ENCODE data around the gene MYDGF.

Gene MYDGF

DNA sequence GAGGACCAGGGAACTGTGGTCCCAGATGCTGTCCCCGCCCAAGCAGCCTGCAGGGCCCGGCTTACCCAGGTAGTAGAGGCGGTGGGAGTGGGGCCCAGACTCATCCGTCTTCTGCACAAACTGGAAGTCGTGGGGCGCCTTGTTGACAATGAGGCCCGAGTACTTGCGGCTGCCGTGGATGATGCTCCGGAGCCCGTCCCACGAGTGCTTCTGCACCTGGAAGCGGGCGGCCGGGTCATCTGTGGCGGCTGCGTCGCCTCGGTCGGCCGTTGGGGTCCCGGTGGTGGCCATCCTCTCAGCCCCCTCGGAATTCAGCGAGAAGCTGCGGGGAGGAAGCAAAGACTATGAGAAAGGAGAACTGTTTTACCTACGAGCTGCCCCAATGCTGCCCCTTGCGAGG, 43.9 kb upstream of the MYDGF start:
- H3K4me3 ChIP-seq (ENCODE audit: low read depth, low read length): no peak overlapping the region
- no peak for DNase-seq (ENCODE audit: low read depth, low spot score)
- in situ Hi-C loops (cut with HindIII; ENCODE audit: low sequenced_read_pairs): no loop called here
- TF ChIP-seq, protein P1, sequence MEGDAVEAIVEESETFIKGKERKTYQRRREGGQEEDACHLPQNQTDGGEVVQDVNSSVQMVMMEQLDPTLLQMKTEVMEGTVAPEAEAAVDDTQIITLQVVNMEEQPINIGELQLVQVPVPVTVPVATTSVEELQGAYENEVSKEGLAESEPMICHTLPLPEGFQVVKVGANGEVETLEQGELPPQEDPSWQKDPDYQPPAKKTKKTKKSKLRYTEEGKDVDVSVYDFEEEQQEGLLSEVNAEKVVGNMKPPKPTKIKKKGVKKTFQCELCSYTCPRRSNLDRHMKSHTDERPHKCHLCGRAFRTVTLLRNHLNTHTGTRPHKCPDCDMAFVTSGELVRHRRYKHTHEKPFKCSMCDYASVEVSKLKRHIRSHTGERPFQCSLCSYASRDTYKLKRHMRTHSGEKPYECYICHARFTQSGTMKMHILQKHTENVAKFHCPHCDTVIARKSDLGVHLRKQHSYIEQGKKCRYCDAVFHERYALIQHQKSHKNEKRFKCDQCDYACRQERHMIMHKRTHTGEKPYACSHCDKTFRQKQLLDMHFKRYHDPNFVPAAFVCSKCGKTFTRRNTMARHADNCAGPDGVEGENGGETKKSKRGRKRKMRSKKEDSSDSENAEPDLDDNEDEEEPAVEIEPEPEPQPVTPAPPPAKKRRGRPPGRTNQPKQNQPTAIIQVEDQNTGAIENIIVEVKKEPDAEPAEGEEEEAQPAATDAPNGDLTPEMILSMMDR (IDR thresholded peaks at IDR 0.05; ENCODE audit: low read depth, low read length): no peak

DNA sequence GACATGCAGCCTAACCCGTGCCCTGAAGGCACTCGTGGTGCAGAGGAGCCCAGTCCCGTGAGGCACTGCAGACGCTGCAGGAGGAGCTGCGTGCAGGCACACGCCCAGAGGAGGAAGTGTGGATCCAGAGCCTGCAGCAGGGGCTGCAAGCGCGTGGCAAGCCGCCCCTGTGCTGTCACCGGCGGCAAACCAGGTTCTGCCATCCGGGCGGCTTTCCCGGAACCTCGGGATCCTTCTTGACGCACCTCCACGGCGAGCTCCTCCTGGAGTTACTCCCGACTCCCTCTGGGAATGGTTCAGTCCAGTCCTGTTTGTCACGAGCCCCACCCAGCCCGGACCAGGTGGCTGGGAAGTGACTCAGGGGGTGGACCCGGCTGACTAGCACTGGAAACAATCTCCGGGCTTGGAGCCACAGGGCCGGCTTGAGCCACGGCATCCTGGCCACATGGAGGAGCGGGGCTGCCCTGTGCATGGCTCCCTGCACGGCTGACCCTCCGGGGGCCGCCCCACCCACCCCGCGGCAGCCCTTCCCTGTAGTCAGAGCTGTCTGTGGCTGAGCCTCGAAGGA, 43.3 kb upstream of the MYDGF start:
- peak; percentile 98 for DNase-seq (ENCODE audit: low read depth, low spot score)
- TF ChIP-seq, protein P1 (IDR thresholded peaks at IDR 0.05; ENCODE audit: low read depth, low read length): no peak
- in situ Hi-C loops (cut with HindIII; ENCODE audit: low sequenced_read_pairs): no loop called here
- no peak overlapping the region for H3K4me3 ChIP-seq (ENCODE audit: low read depth, low read length)

DNA sequence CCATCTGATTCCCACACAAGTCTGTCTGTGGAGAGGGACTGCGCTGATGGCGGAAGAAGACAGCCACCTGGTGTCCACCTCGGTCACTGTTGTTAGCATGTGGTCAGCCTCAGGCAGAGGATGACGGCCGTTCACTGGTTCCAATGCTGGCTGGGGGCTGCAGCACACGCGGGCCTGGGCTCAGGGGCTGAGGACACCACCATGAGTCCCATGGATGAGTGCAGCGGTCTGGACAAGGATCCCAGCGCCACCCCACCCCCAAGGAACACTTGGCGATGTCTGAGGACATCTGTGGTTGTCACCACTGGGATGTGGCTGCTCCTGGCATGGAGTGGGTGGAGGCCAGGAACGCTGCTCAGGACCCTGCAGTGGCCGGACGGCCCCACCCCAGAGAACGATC, 42.6 kb upstream of the MYDGF start:
- H3K4me3 ChIP-seq (ENCODE audit: low read depth, low read length): no peak overlapping the region
- TF ChIP-seq, protein P1 (IDR thresholded peaks at IDR 0.05; ENCODE audit: low read depth, low read length): no peak
- in situ Hi-C loops (cut with HindIII; ENCODE audit: low sequenced_read_pairs): no loop called here
- DNase-seq (ENCODE audit: low read depth, low spot score): no peak

DNA sequence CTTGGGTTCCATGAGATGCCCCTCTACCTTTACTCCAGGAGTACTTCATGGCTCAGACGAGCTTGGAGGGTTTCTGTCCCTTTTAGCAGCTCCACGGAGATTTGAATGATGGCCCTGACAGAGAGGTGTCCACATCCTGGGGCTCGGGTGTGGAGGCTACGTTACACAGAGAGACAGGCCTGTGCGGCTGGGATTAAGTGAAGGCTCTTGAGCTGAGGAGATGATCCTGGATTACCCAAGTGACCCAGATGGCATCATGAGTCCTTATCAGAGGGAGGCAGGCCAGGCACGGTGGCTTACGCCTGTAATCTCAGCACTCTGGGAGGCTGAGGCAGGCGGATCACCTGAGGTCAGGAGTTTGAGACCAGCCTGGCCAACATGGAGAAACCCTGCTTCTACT, 41.1 kb upstream of the MYDGF start:
- H3K4me3 ChIP-seq (ENCODE audit: low read depth, low read length): no peak overlapping the region
- in situ Hi-C loops (cut with HindIII; ENCODE audit: low sequenced_read_pairs): no loop called here
- TF ChIP-seq, protein P1 (IDR thresholded peaks at IDR 0.05; ENCODE audit: low read depth, low read length): no peak
- no peak for DNase-seq (ENCODE audit: low read depth, low spot score)

DNA sequence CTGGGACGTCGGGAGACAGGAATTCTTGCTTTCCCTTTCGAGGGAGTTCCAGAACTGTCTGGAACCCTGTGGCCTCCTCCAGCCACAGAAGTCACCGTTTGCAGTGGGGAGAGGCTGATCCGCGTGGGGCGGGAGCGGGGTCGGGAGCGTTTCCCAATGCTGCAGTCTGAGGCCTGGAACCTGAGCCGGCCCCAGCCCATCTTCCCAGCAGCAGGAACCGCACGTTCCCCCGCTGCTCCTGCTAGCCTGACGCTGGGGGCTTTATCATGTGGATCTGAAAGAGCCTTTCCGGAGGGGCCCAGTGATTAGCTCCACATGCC, 40.1 kb upstream of the MYDGF start:
- no peak overlapping the region for H3K4me3 ChIP-seq (ENCODE audit: low read depth, low read length)
- TF ChIP-seq, protein P1 (IDR thresholded peaks at IDR 0.05; ENCODE audit: low read depth, low read length): no peak
- in situ Hi-C loops (cut with HindIII; ENCODE audit: low sequenced_read_pairs): no loop called here
- no peak for DNase-seq (ENCODE audit: low read depth, low spot score)

DNA sequence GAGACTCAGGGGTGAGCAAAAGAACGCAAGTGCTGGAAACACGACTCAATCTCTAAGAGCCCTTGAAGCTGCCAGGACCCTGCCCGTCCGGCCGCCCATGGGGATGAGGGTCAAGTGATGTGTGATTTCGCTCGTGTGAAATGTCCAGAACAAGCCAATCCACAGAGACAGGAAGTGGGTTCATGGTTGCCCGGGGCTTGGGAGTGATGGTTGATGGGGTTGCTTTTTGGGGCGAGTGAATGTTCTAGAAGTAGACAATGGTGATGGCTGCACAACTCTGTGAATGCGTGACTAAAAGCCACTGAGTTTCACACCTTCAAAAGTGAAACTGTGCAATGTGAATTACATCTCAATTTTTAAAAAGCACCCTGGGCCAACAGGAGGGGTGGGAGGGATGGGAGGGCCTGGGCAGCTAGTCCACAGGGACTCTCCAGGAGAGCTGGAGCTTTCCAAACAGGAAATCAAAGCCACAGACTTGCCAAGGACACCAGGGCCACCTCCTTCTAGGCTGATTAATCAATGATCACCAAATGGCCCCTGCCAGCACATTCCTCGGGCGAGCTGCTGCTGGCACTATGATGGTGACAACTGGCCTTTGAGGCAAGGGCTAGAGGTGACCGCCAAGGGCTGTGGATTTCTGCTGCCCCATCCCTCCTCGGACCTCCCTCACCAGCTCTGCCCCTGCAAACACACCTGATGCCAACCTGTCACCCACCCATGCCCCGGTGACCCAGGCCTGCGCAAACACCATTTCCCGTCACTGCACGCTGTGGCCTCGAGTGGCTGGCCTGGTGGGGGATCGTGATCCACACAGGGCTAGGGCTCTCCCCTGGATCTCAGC, 39.5 kb upstream of the MYDGF start:
- in situ Hi-C loops (cut with HindIII; ENCODE audit: low sequenced_read_pairs): no loop called here
- peak; percentile 11 for DNase-seq (ENCODE audit: low read depth, low spot score)
- H3K4me3 ChIP-seq (ENCODE audit: low read depth, low read length): no peak overlapping the region
- TF ChIP-seq, protein P1 (IDR thresholded peaks at IDR 0.05; ENCODE audit: low read depth, low read length): no peak
